Fibroblast of lung (primary cell): ENCODE measurements around the gene PHOSPHO2. TPM values are rescaled to one million over a fixed set of nuclear protein-coding genes. Genes with fewer than 3 reads are reported as not detected.

Source experiments
- DNase-seq, 2 donors: peaks; one replicate each; pipeline versions ENCODE4 v3.0.0 to v3.0.0-alpha.2; 2010; ENCODE audit warnings: low read depth in 2 of 2
- H2AFZ ChIP-seq: 2 replicates; pipeline ENCODE4 v1.5.1; 2012; ENCODE audit warnings: low read length, control low read depth, inconsistent platforms
- H3K27ac ChIP-seq: 2 replicates; pipeline ENCODE4 v1.5.1; 2011; ENCODE audit warnings: low read length, control low read depth; ENCODE audit not compliant: insufficient read depth
- H3K27me3 ChIP-seq: 2 replicates; pipeline ENCODE4 v1.5.1; 2011; ENCODE audit warnings: mild to moderate bottlenecking, low read length; ENCODE audit not compliant: control insufficient read depth, insufficient read depth
- H3K36me3 ChIP-seq: 2 replicates; pipeline ENCODE4 v1.5.1; 2011; ENCODE audit warnings: low read length; ENCODE audit not compliant: control insufficient read depth, insufficient read depth
- H3K4me1 ChIP-seq: 2 replicates; pipeline ENCODE4 v1.5.1; 2011; ENCODE audit warnings: low read length; ENCODE audit not compliant: control insufficient read depth, insufficient read depth; ENCODE audit errors: extremely low read depth
- H3K4me2 ChIP-seq: 2 replicates; pipeline ENCODE4 v1.5.1; 2011; ENCODE audit warnings: low read length, control low read depth; ENCODE audit not compliant: insufficient read depth; ENCODE audit errors: extremely low read depth
- H3K4me3 ChIP-seq, 4 experiments: fragments of 200-600 bp in 1 of 4; sonication (generic) in 1 of 4; replicated peaks in 1 of 4; 2 replicates each; pipeline ENCODE4 v1.5.1; 2011 to 2016; ENCODE audit warnings: low read length in 4 of 4, low read depth in 3 of 4, mild to moderate bottlenecking in 3 of 4, control low read depth in 2 of 4, inconsistent platforms in 1 of 4, mixed read lengths in 1 of 4; ENCODE audit not compliant: insufficient read depth in 1 of 4; ENCODE audit errors: control extremely low read depth in 1 of 4
- H3K79me2 ChIP-seq: 2 replicates; pipeline ENCODE4 v1.5.1; 2012; ENCODE audit warnings: mild to moderate bottlenecking, low read length, inconsistent platforms; ENCODE audit not compliant: control insufficient read depth, insufficient read depth
- H3K9ac ChIP-seq: 2 replicates; pipeline ENCODE4 v1.5.1; 2011; ENCODE audit warnings: mild to moderate bottlenecking, low read length, control low read depth; ENCODE audit not compliant: insufficient read depth
- H3K9me3 ChIP-seq: 2 replicates; pipeline ENCODE4 v1.5.1; 2012; ENCODE audit warnings: low read depth, low read length; ENCODE audit not compliant: control insufficient read depth, insufficient read depth
- H4K20me1 ChIP-seq: 2 replicates; pipeline ENCODE4 v1.5.1; 2011; ENCODE audit warnings: low read length; ENCODE audit not compliant: control insufficient read depth, insufficient read depth; ENCODE audit errors: extremely low read depth
- EZH2 ChIP-seq: IDR thresholded peaks from 2 replicates; pipeline ENCODE4 v1.5.1; 2012; ENCODE audit warnings: low read length, control low read depth, mild to moderate bottlenecking; ENCODE audit errors: missing control alignments
- polyA plus RNA-seq, 2 donors: library from polyadenylated mRNA; depleted of rRNA in 1 of 2; stranded (reverse) in 1 of 2; unstranded in 1 of 2; fragments of >200 nt; gene quantifications; 2 replicates each; pipeline ENCODE4 v1.2.1, GENCODE V29; 2011 to 2012; ENCODE audit warnings: missing spikeins in 1 of 2
- total RNA-seq: library from RNA; depleted of rRNA; stranded (reverse); fragments of >200 nt; gene quantifications from 2 replicates; pipeline ENCODE4 v1.2.1, GENCODE V29; 2014
- TF ChIP-seq, protein P1 (sequence below), 2 donors: IDR thresholded peaks in 1 of 2; conservative IDR thresholded peaks in 1 of 2; 1 replicate in 1 of 2; 2 replicates in 1 of 2; pipeline ENCODE4 v1.5.1; 2011 to 2012; ENCODE audit warnings: low read length in 2 of 2, control low read depth in 1 of 2, inconsistent platforms in 1 of 2, low read depth in 1 of 2, mild to moderate bottlenecking in 1 of 2

PHOSPHO2 gene
- total and polyA plus RNA-seq, 2 donors (not counting 1 experiment from before 2014, with no cell fraction given), result 2.8 to 5.4 TPM

DNA sequence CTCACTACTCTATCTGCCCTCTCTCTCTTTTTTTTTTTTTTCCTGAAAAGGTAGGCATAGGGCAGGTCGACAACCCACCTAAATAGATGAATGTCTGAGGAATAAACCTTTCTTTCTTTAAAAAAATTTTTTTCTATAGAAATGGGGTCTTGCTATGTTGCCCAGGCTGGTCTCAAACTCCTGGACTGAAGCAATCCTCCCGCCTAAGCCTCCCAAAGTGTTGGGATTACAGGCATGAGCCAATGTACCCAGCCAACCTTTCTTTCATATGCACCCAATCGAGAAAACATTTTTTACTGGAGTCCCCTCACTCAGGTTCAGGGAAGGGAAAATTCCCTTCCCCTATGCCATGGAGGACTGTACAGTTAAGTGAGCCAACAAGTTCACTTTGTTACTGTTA is 31.0 kb upstream of the PHOSPHO2 start:
- Histone ChIP-seq H3K27me3 (peaks cover 2% of the 10 kb centered on the region), H4K20me1 (no peaks in the 10 kb centered on the region), H3K9ac (no peak overlapping the region), H3K4me2 (no peak overlapping the region), H3K4me1 (no peaks in the 10 kb centered on the region), H3K36me3 (no peaks in the 10 kb centered on the region), H3K4me3 (no peak overlapping the region), H2AFZ (no peak overlapping the region), H3K79me2 (no peaks in the 10 kb centered on the region), H3K9me3 (no peaks in the 10 kb centered on the region), H3K27ac (no peak overlapping the region)
- no peak for DNase-seq
- TF ChIP-seq EZH2, result no peak
- TF ChIP-seq, protein P1, sequence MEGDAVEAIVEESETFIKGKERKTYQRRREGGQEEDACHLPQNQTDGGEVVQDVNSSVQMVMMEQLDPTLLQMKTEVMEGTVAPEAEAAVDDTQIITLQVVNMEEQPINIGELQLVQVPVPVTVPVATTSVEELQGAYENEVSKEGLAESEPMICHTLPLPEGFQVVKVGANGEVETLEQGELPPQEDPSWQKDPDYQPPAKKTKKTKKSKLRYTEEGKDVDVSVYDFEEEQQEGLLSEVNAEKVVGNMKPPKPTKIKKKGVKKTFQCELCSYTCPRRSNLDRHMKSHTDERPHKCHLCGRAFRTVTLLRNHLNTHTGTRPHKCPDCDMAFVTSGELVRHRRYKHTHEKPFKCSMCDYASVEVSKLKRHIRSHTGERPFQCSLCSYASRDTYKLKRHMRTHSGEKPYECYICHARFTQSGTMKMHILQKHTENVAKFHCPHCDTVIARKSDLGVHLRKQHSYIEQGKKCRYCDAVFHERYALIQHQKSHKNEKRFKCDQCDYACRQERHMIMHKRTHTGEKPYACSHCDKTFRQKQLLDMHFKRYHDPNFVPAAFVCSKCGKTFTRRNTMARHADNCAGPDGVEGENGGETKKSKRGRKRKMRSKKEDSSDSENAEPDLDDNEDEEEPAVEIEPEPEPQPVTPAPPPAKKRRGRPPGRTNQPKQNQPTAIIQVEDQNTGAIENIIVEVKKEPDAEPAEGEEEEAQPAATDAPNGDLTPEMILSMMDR (conservative IDR thresholded peaks at IDR 0.05 in 1 of 2, IDR thresholded peaks at IDR 0.05 in 1 of 2; ENCODE audit: low read depth in 1 of 2, low read length in 2 of 2), result no peak

DNA sequence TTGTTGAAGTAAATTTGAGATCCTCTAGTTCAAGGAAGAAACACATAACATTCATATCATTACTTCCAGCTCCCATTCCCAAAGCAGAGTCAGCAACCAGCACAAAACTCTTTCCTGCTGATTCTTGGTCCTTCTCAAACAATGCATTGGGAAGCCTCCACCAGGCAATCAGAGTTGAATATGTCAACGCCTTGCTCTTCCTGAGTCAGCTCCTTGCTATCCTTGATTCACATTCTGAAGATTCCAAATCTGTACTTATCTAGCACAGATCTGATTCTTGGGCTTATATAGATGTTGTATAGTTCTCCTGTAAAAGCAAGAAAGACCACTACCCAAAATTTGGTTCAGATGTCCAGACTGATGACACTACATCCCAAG is 29.7 kb upstream of the PHOSPHO2 start:
- H3K79me2 ChIP-seq, result no peaks in the 10 kb centered on the region
- TF ChIP-seq, protein P1 (conservative IDR thresholded peaks at IDR 0.05 in 1 of 2, IDR thresholded peaks at IDR 0.05 in 1 of 2; ENCODE audit: low read depth in 1 of 2, low read length in 2 of 2), result no peak
- TF ChIP-seq EZH2, result no peak
- H3K9ac ChIP-seq, result no peak overlapping the region
- no peak overlapping the region for H2AFZ ChIP-seq
- no peaks in the 10 kb centered on the region for H4K20me1 ChIP-seq
- H3K27ac ChIP-seq, result no peak overlapping the region
- no peak overlapping the region for H3K4me2 ChIP-seq
- DNase-seq, result peak in 1 of 2 donors; percentile 22
- H3K9me3 ChIP-seq, result no peaks in the 10 kb centered on the region
- peaks cover 2% of the 10 kb centered on the region for H3K27me3 ChIP-seq
- no peaks in the 10 kb centered on the region for H3K4me1 ChIP-seq
- no peak overlapping the region for H3K4me3 ChIP-seq
- H3K36me3 ChIP-seq, result no peaks in the 10 kb centered on the region

DNA sequence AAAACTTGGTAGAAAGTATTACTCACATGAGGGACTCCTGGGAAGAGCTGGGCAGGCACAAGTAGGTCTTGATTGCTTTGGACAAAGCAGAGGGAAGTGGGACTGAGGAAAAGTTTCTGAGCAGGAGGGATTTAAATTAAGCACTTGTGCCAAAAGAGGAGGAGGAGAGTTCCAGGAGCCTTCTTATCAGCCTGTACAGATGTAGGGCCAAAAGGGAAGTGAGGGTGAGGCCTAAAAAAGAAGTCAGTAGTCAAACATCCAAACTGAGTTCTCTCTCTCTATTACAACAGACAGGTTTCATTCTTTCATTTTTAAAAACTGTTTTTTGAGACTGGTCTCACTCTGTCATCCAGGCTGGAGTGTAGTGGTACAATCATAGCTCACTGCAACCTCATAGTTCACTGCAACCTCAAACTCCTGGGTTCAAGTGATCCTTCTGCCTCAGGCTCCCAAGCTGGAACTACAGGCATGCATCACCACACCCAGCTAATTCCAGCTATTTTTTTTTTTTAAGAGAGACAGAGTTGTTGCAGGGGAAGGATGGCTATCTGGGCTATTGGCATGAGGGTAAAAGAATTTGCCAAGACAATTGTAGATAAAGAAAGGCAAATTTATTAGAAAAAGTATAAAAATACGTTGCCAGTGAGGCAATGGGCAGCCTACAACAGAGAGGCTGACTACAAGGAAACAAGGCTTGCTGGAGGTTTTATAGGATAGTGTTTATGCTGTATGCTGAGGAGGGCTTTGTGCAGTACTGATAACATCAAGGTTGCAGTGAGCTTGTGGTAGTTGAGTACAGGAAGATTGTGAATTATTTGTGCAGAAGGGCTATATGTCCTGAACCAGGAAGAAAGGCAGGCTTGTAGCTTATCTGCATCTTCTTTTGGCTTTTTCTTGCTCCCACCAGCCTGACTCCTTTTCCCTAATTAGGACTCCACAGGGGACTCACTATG is 29.0 kb upstream of the PHOSPHO2 start:
- no peak overlapping the region for H3K4me2 ChIP-seq
- no peaks in the 10 kb centered on the region for H3K9me3 ChIP-seq
- H3K36me3 ChIP-seq, result no peaks in the 10 kb centered on the region
- peaks cover 2% of the 10 kb centered on the region for H3K27me3 ChIP-seq
- no peak overlapping the region for H3K4me3 ChIP-seq
- no peak overlapping the region for H2AFZ ChIP-seq
- no peaks in the 10 kb centered on the region for H3K79me2 ChIP-seq
- DNase-seq, result peak in 1 of 2 donors; percentile 26
- TF ChIP-seq EZH2, result no peak
- TF ChIP-seq, protein P1 (conservative IDR thresholded peaks at IDR 0.05 in 1 of 2, IDR thresholded peaks at IDR 0.05 in 1 of 2; ENCODE audit: low read depth in 1 of 2, low read length in 2 of 2), result no peak
- H3K27ac ChIP-seq, result no peak overlapping the region
- H3K9ac ChIP-seq, result no peak overlapping the region
- H3K4me1 ChIP-seq, result no peaks in the 10 kb centered on the region
- no peaks in the 10 kb centered on the region for H4K20me1 ChIP-seq
